Measurements from ENCODE around the gene MAP2.

DNA sequence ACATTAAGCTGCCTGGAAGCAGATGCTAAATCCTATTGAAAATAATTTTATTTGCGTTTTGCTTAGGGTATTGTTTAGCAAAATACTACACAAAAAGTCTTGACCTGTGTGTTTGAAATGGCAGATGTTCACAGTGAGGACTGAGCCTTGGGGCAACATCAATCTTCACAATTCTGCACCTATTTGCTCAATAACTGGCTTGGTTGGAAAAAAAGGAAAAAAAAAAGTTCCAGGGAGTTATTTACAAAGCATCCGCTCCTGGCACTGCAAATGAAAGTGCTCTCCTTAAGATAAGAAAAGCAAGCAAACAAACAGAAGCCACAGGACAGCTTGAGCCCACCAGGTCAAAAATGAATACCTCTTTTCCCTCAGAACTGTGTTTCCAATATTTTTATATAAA is 77.7 kb downstream of the MAP2 start:
- TF ChIP-seq, protein P1, sequence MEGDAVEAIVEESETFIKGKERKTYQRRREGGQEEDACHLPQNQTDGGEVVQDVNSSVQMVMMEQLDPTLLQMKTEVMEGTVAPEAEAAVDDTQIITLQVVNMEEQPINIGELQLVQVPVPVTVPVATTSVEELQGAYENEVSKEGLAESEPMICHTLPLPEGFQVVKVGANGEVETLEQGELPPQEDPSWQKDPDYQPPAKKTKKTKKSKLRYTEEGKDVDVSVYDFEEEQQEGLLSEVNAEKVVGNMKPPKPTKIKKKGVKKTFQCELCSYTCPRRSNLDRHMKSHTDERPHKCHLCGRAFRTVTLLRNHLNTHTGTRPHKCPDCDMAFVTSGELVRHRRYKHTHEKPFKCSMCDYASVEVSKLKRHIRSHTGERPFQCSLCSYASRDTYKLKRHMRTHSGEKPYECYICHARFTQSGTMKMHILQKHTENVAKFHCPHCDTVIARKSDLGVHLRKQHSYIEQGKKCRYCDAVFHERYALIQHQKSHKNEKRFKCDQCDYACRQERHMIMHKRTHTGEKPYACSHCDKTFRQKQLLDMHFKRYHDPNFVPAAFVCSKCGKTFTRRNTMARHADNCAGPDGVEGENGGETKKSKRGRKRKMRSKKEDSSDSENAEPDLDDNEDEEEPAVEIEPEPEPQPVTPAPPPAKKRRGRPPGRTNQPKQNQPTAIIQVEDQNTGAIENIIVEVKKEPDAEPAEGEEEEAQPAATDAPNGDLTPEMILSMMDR (IDR thresholded peaks at IDR 0.05): no peak
- TF ChIP-seq POLR2AphosphoS5 (IDR thresholded peaks at IDR 0.05): no peak

Data from transverse colon (tissue), 4 donors.